ENCODE data around the gene MBD3L2B.
"Not testable (repeated sequence)": the region's sequence is repeated elsewhere in the genome, so short reads cannot be mapped to it uniquely, and the experiment has no call there.

Gene MBD3L2B

GRCh38 chr19:7021331-7021730, at the start of gene MBD3L2B:
TSS of gene MBD3L2B (minus strand) at chr19:7021431. CDS start at chr19:7021397, 34 bp downstream.
- not testable (repeated sequence) for DNase-seq

GRCh38 chr19:7069904-7070226, 48.6 kb upstream of the MBD3L2B start:
- Histone ChIP-seq H3K79me2 (ENCODE audit: low read length) (peaks cover 20% of the 10 kb centered on the region), H3K4me3 (ENCODE audit: low read length) (peak overlapping the region; percentile 83), H3K9ac (ENCODE audit: low read length) (peak overlapping the region; percentile 71), H3K9me3 (replicated peaks; ENCODE audit: insufficient read depth, low read length) (no peaks in the 10 kb centered on the region), H3K4me1 (ENCODE audit: low read length) (peaks cover 4% of the 10 kb centered on the region; the same call in 1 of the 2 replicates), H3K36me3 (replicated peaks; ENCODE audit: insufficient read depth, low read length) (peaks cover 20% of the 10 kb centered on the region), H3K4me2 (ENCODE audit: low read depth, low read length) (peak overlapping the region; percentile 62), H3K27me3 (replicated peaks; ENCODE audit: insufficient read depth, low read length) (peaks cover 3% of the 10 kb centered on the region; the same call in 1 of the 2 replicates), H3K9me2 (replicated peaks; ENCODE audit: insufficient read depth, low read length) (no peaks in the 10 kb centered on the region), H3K27ac (ENCODE audit: low read length) (peak overlapping the region; percentile 74; the same call in 1 of the 2 replicates), H3F3A (ENCODE audit: insufficient read depth, low read length) (0 out of 2 replicates have a peak, but pooled peaks cover 6% of the 10 kb centered on the region), H2AFZ (ENCODE audit: low read length) (peak overlapping the region; percentile 76), H4K20me1 (ENCODE audit: insufficient read depth, low read length) (no peaks in the 10 kb centered on the region)
- TF ChIP-seq CTCF (IDR thresholded peaks at IDR 0.05; ENCODE audit: low read length) (no peak), EZH2phosphoT487 (IDR thresholded peaks at IDR 0.05; ENCODE audit: low read length) (no peak), EZH2 (optimal IDR thresholded peaks at IDR 0.05; ENCODE audit: low read depth, low read length) (no peak)
- DNase-seq, result no peak

More at GRCh38 chr19:7021331-7021730, at the start of gene MBD3L2B:
- H3F3A ChIP-seq (ENCODE audit: insufficient read depth, low read length); H3K9me2 ChIP-seq (replicated peaks; ENCODE audit: insufficient read depth, low read length); H3K9ac ChIP-seq (ENCODE audit: low read length); H3K9me3 ChIP-seq (replicated peaks; ENCODE audit: insufficient read depth, low read length); H3K27ac ChIP-seq (ENCODE audit: low read length); H3K4me3 ChIP-seq (ENCODE audit: low read length); H3K36me3 ChIP-seq (replicated peaks; ENCODE audit: insufficient read depth, low read length); H4K20me1 ChIP-seq (ENCODE audit: insufficient read depth, low read length); H3K79me2 ChIP-seq (ENCODE audit: low read length); H3K4me1 ChIP-seq (ENCODE audit: low read length); H2AFZ ChIP-seq (ENCODE audit: low read length); H3K4me2 ChIP-seq (ENCODE audit: low read depth, low read length): not testable (repeated sequence)
- peaks cover 26% of the 10 kb centered on the region for H3K27me3 ChIP-seq (replicated peaks; ENCODE audit: insufficient read depth, low read length)

GRCh38 chr19:7069042-7069903, 48.0 kb upstream of the MBD3L2B start, which contains the start of gene ZNF557:
TSS of gene ZNF557 (plus strand) at chr19:7069703. CDS start at chr19:7075075, 5,372 bp downstream.
- H3K4me3 ChIP-seq (ENCODE audit: low read length), result peak within 1 kb of the TSS; percentile 83
- H3F3A ChIP-seq (ENCODE audit: insufficient read depth, low read length), result 0 out of 2 replicates have a peak, but pooled peaks cover 6% of the 10 kb centered on the region
- no peaks in the 10 kb centered on the region for H3K9me2 ChIP-seq (replicated peaks; ENCODE audit: insufficient read depth, low read length)
- TF ChIP-seq CTCF (IDR thresholded peaks at IDR 0.05; ENCODE audit: low read length) (no peak), EZH2 (optimal IDR thresholded peaks at IDR 0.05; ENCODE audit: low read depth, low read length) (no peak), EZH2phosphoT487 (IDR thresholded peaks at IDR 0.05; ENCODE audit: low read length) (no peak)
- H3K27me3 ChIP-seq (replicated peaks; ENCODE audit: insufficient read depth, low read length), result peaks cover 6% of the 10 kb centered on the region; the same call in 1 of the 2 replicates
- peak within 1 kb of the TSS; percentile 62 for H3K4me2 ChIP-seq (ENCODE audit: low read depth, low read length)
- no peaks in the 10 kb centered on the region for H4K20me1 ChIP-seq (ENCODE audit: insufficient read depth, low read length)
- H3K27ac ChIP-seq (ENCODE audit: low read length), result peak within 1 kb of the TSS; percentile 74
- peak; percentile 99 for DNase-seq
- H3K36me3 ChIP-seq (replicated peaks; ENCODE audit: insufficient read depth, low read length), result peaks cover 15% of the 10 kb centered on the region
- H3K9ac ChIP-seq (ENCODE audit: low read length), result peak within 1 kb of the TSS; percentile 71
- H3K4me1 ChIP-seq (ENCODE audit: low read length), result peaks cover 4% of the 10 kb centered on the region; the same call in 1 of the 2 replicates
- peak within 1 kb of the TSS; percentile 76 for H2AFZ ChIP-seq (ENCODE audit: low read length)
- H3K79me2 ChIP-seq (ENCODE audit: low read length), result peaks cover 20% of the 10 kb centered on the region
- H3K9me3 ChIP-seq (replicated peaks; ENCODE audit: insufficient read depth, low read length), result no peaks in the 10 kb centered on the region
